ENCODE data around the gene CSK.

GRCh38 chr15:74823324-74823723 lies 41.4 kb downstream of the CSK start:
- TF ChIP-seq, protein P1, sequence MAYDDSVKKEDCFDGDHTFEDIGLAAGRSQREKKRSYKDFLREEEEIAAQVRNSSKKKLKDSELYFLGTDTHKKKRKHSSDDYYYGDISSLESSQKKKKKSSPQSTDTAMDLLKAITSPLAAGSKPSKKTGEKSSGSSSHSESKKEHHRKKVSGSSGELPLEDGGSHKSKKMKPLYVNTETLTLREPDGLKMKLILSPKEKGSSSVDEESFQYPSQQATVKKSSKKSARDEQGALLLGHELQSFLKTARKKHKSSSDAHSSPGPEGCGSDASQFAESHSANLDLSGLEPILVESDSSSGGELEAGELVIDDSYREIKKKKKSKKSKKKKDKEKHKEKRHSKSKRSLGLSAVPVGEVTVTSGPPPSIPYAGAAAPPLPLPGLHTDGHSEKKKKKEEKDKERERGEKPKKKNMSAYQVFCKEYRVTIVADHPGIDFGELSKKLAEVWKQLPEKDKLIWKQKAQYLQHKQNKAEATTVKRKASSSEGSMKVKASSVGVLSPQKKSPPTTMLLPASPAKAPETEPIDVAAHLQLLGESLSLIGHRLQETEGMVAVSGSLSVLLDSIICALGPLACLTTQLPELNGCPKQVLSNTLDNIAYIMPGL (CRISPR knock-in tag; IDR thresholded peaks at IDR 0.05; ENCODE audit: borderline replicate concordance), result no peak
- TF ChIP-seq CTCF (IDR thresholded peaks at IDR 0.05) (no peak), JUN (IDR thresholded peaks at IDR 0.05) (no peak)
